PFSK-1 (cell line): ENCODE data around the gene ZFP62.

ENCODE experiments used
- POLR2AphosphoS5 ChIP-seq: IDR thresholded peaks from 2 replicates; pipeline ENCODE4 v1.6.1; 2012; ENCODE audit warnings: low read depth, mild to moderate bottlenecking, control low read depth, low read length, moderate library complexity
- SIN3A ChIP-seq: IDR thresholded peaks from 2 replicates; pipeline ENCODE4 v1.6.1; 2012; ENCODE audit warnings: mild to moderate bottlenecking, low read length, moderate library complexity, borderline replicate concordance; ENCODE audit not compliant: insufficient read depth
- TAF1 ChIP-seq: IDR thresholded peaks from 2 replicates; pipeline ENCODE4 v1.6.1; 2012; ENCODE audit warnings: low read length, control low read depth, borderline replicate concordance; ENCODE audit not compliant: insufficient read depth
- TF ChIP-seq, protein P1 (sequence below), 2 experiments: IDR thresholded peaks; 2 replicates each; pipeline versions ENCODE4 v1.6.1 to v1.8.0; 2011 to 2012; ENCODE audit warnings: low read depth in 2 of 2, low read length in 2 of 2, control low read depth in 1 of 2, inconsistent platforms in 1 of 2, mild to moderate bottlenecking in 1 of 2, moderate library complexity in 1 of 2; ENCODE audit not compliant: insufficient read depth in 1 of 2

- TF ChIP-seq TAF1 = peak; percentile 57; the same call in 1 of the 2 replicates
- TF ChIP-seq SIN3A = peak; percentile 90; the same call in 1 of the 2 replicates
- TF ChIP-seq, protein P1, sequence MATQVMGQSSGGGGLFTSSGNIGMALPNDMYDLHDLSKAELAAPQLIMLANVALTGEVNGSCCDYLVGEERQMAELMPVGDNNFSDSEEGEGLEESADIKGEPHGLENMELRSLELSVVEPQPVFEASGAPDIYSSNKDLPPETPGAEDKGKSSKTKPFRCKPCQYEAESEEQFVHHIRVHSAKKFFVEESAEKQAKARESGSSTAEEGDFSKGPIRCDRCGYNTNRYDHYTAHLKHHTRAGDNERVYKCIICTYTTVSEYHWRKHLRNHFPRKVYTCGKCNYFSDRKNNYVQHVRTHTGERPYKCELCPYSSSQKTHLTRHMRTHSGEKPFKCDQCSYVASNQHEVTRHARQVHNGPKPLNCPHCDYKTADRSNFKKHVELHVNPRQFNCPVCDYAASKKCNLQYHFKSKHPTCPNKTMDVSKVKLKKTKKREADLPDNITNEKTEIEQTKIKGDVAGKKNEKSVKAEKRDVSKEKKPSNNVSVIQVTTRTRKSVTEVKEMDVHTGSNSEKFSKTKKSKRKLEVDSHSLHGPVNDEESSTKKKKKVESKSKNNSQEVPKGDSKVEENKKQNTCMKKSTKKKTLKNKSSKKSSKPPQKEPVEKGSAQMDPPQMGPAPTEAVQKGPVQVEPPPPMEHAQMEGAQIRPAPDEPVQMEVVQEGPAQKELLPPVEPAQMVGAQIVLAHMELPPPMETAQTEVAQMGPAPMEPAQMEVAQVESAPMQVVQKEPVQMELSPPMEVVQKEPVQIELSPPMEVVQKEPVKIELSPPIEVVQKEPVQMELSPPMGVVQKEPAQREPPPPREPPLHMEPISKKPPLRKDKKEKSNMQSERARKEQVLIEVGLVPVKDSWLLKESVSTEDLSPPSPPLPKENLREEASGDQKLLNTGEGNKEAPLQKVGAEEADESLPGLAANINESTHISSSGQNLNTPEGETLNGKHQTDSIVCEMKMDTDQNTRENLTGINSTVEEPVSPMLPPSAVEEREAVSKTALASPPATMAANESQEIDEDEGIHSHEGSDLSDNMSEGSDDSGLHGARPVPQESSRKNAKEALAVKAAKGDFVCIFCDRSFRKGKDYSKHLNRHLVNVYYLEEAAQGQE (IDR thresholded peaks at IDR 0.05; ENCODE audit: insufficient read depth in 1 of 2, low read depth in 2 of 2, low read length in 2 of 2) = no peak
- no peak; the same call in 1 of the 2 replicates for TF ChIP-seq POLR2AphosphoS5
Observed at GRCh38 chr5:180809403-180810209, 51.5 kb downstream of the ZFP62 start.
